ENCODE results near the gene LILRB5.

DNA sequence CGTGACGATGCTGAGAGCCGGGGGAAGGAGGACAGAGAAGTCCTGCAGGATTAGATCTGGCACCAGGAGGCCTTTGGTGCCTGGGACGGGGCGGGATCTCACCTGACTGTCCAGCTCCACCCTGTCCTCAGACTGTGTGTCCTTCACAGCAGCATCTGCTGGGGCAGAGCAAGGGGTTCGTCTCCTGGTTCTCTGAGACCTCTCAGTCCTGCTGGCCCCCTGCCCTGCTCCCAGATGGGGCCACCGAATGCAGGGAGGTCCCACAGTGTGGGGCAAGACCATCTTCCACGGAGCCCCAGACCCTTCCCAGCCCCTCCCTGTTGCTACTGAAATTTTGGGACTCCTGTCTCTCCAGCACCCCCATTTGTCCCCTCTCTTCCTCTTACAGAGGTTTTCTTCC is 38.8 kb downstream of the LILRB5 start:
- TF ChIP-seq, protein P1, sequence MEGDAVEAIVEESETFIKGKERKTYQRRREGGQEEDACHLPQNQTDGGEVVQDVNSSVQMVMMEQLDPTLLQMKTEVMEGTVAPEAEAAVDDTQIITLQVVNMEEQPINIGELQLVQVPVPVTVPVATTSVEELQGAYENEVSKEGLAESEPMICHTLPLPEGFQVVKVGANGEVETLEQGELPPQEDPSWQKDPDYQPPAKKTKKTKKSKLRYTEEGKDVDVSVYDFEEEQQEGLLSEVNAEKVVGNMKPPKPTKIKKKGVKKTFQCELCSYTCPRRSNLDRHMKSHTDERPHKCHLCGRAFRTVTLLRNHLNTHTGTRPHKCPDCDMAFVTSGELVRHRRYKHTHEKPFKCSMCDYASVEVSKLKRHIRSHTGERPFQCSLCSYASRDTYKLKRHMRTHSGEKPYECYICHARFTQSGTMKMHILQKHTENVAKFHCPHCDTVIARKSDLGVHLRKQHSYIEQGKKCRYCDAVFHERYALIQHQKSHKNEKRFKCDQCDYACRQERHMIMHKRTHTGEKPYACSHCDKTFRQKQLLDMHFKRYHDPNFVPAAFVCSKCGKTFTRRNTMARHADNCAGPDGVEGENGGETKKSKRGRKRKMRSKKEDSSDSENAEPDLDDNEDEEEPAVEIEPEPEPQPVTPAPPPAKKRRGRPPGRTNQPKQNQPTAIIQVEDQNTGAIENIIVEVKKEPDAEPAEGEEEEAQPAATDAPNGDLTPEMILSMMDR (IDR thresholded peaks at IDR 0.05): no peak
- TF ChIP-seq ZFX (IDR thresholded peaks at IDR 0.05; ENCODE audit: borderline replicate concordance): no peak
